Endothelial cell of umbilical vein (primary cell): ENCODE results near the gene SLC38A9. TPM values are rescaled to one million over a fixed set of nuclear protein-coding genes. Genes with fewer than 3 reads are reported as not detected.

Experiments
- BruUV-seq: library from RNA; stranded (reverse); fragments of 400-500 nt; replicated peaks from 2 replicates; lab custom pipeline; 2021; lab: Mats Ljungman, UMichigan
- CTCF ChIA-PET: fragments of 300-600, 350-600 bp; sonication (Branson Sonifier 250); formaldehyde crosslinking; loops from one replicate; lab custom pipeline; 2021; ENCODE audit warnings: antibody characterized with exemption, inconsistent platforms; lab: Charles Lee
- POLR2A ChIA-PET: fragments of 300-600, 350-600 bp; sonication (Branson Sonifier 250); formaldehyde crosslinking; loops from one replicate; lab custom pipeline; 2021; ENCODE audit warnings: antibody characterized with exemption, inconsistent platforms; lab: Charles Lee
- DNase-seq: peaks from one replicate; pipeline ENCODE4 v3.0.0-alpha.2; 2011; ENCODE audit warnings: low read depth, low spot score
- FAIRE-seq: peaks from 2 replicates; lab custom pipeline; 2011; peaks lifted over from hg19 to GRCh38; lab: Jason Lieb, UNC
- H2AFZ ChIP-seq: 2 replicates; pipeline ENCODE4 v1.6.0; 2012; ENCODE audit warnings: low read depth, low read length, control low read depth, inconsistent platforms
- H3K27ac ChIP-seq: 2 replicates; pipeline ENCODE4 v1.5.1; 2011; ENCODE audit warnings: low read depth, mild to moderate bottlenecking, control low read depth, low read length, moderate library complexity; ENCODE audit not compliant: insufficient read depth
- H3K27me3 ChIP-seq, 2 experiments: 2 replicates each; pipeline versions ENCODE4 v1.6.0 to v1.6.1; 2011; ENCODE audit warnings: low read length in 2 of 2, mixed read lengths in 1 of 2; ENCODE audit not compliant: control insufficient read depth in 2 of 2, insufficient read depth in 2 of 2
- H3K36me3 ChIP-seq, 2 experiments: 2 replicates in 1 of 2; 3 replicates in 1 of 2; pipeline ENCODE4 v1.5.1; 2011; ENCODE audit warnings: low read length in 2 of 2, mild to moderate bottlenecking in 1 of 2, moderate library complexity in 1 of 2; ENCODE audit not compliant: control insufficient read depth in 2 of 2, insufficient read depth in 2 of 2; ENCODE audit errors: extremely low read depth in 1 of 2
- H3K4me1 ChIP-seq: 3 replicates; pipeline ENCODE4 v1.5.1; 2011; ENCODE audit warnings: mild to moderate bottlenecking, low read length; ENCODE audit not compliant: control insufficient read depth, insufficient read depth; ENCODE audit errors: extremely low read depth
- H3K4me2 ChIP-seq: 2 replicates; pipeline ENCODE4 v1.6.1; 2011; ENCODE audit warnings: low read length, control low read depth, mixed read lengths; ENCODE audit not compliant: insufficient read depth
- H3K4me3 ChIP-seq, 3 experiments: fragments of 200-600 bp in 1 of 3; sonication (generic), shearing (Covaris generic) in 1 of 3; replicated peaks in 1 of 3; 2 replicates each; pipeline ENCODE4 v1.5.1; 2011 to 2016; ENCODE audit warnings: control low read depth in 3 of 3, low read length in 3 of 3, mild to moderate bottlenecking in 2 of 3, inconsistent platforms in 1 of 3, low read depth in 1 of 3, moderate library complexity in 1 of 3; ENCODE audit not compliant: insufficient read depth in 1 of 3
- H3K79me2 ChIP-seq: 2 replicates; pipeline ENCODE4 v1.6.0; 2012; ENCODE audit warnings: low read length, inconsistent platforms; ENCODE audit not compliant: control insufficient read depth, insufficient read depth
- H3K9ac ChIP-seq: replicated peaks from 2 replicates; pipeline ENCODE3; 2011; ENCODE audit warnings: low read length, control low read depth; ENCODE audit not compliant: insufficient read depth; ENCODE audit errors: extremely low read depth
- H3K9me1 ChIP-seq: replicated peaks from 3 replicates; pipeline ENCODE4 v1.6.0; 2011; ENCODE audit warnings: mild to moderate bottlenecking, low read length; ENCODE audit not compliant: control insufficient read depth, insufficient read depth; ENCODE audit errors: extremely low read depth
- H3K9me3 ChIP-seq: replicated peaks from 2 replicates; pipeline ENCODE4 v1.5.1; 2012; ENCODE audit warnings: low read length, inconsistent platforms; ENCODE audit not compliant: control insufficient read depth, insufficient read depth
- H4K20me1 ChIP-seq: replicated peaks from 2 replicates; pipeline ENCODE3; 2011; ENCODE audit warnings: mild to moderate bottlenecking, low read length; ENCODE audit not compliant: control insufficient read depth, insufficient read depth; ENCODE audit errors: extremely low read depth
- EZH2 ChIP-seq: IDR thresholded peaks from 2 replicates; pipeline ENCODE4 v1.6.1; 2012; ENCODE audit warnings: borderline replicate concordance, low read depth, mild to moderate bottlenecking, moderate library complexity, low read length, inconsistent platforms; ENCODE audit not compliant: severe bottlenecking
- FOS ChIP-seq: IDR thresholded peaks from 2 replicates; pipeline ENCODE4 v1.6.1; 2011; ENCODE audit warnings: mild to moderate bottlenecking, low read length, moderate library complexity, borderline replicate concordance; ENCODE audit not compliant: insufficient read depth
- GATA2 ChIP-seq: IDR thresholded peaks from 2 replicates; pipeline ENCODE4 v1.7.0; 2011; ENCODE audit warnings: low read depth, mild to moderate bottlenecking, moderate library complexity, mixed read lengths, low read length; ENCODE audit not compliant: insufficient read length, insufficient read depth
- JUN ChIP-seq: IDR thresholded peaks from 2 replicates; pipeline ENCODE4 v1.6.1; 2011; ENCODE audit warnings: borderline replicate concordance, low read depth; ENCODE audit not compliant: insufficient read length, insufficient read depth
- MYC ChIP-seq: IDR thresholded peaks from one replicate; pipeline ENCODE4 v1.6.1; 2011; ENCODE audit warnings: mild to moderate bottlenecking, low read depth, low read length
- POLR2A ChIP-seq: IDR thresholded peaks from 2 replicates; pipeline ENCODE4 v1.6.1; 2012; ENCODE audit warnings: low read depth, mild to moderate bottlenecking, control low read depth, low read length
- POLR2AphosphoS5 ChIP-seq: IDR thresholded peaks from 2 replicates; pipeline ENCODE4 v1.6.1; 2012; ENCODE audit warnings: low read depth, mild to moderate bottlenecking, control low read depth, low read length, moderate library complexity; ENCODE audit not compliant: insufficient read depth
- dilution Hi-C: fragments of 300-500 bp; cut with MboI; formaldehyde crosslinking; loops from one replicate; pipeline ENCODE4 v1.15.0; 2019; ENCODE audit warnings: low sequenced_read_pairs; ENCODE audit not compliant: extremely low pct_ligation_motif_present
- intact Hi-C: fragments of 100-400 bp; cut with micrococcal nuclease; formaldehyde crosslinking; loops from one replicate; pipeline ENCODE4 v1.10.0; 2022
- polyA plus RNA-seq, 4 experiments: library from polyadenylated mRNA; depleted of rRNA in 3 of 4; stranded (reverse) in 3 of 4; unstranded in 1 of 4; fragments of >200 nt; gene quantifications; 2 replicates each; pipeline versions ENCODE4 v1.2.1 to v1.2.3, GENCODE V29; 2011 to 2012; ENCODE audit warnings: missing spikeins in 1 of 4
- total RNA-seq: library from RNA; stranded (reverse); gene quantifications from 2 replicates; pipeline ENCODE4 v1.2.3, GENCODE V29; 2021
- TF ChIP-seq, protein P1 (sequence below), 2 donors: IDR thresholded peaks; 1 replicate in 1 of 2; 2 replicates in 1 of 2; pipeline ENCODE4 v1.5.1; 2011; ENCODE audit warnings: low read length in 2 of 2, mild to moderate bottlenecking in 2 of 2, moderate library complexity in 2 of 2, control low read depth in 1 of 2, inconsistent platforms in 1 of 2, low read depth in 1 of 2; ENCODE audit not compliant: insufficient read depth in 1 of 2; ENCODE audit errors: extremely low read depth in 1 of 2
- TF ChIP-seq, protein P2 (sequence below): IDR thresholded peaks from 2 replicates; pipeline ENCODE4 v1.6.1; 2011; ENCODE audit not compliant: insufficient read depth, insufficient read length

Gene SLC38A9
- total and polyA plus RNA-seq, 2 donors (not counting 3 experiments of a cell fraction or from before 2014, with no cell fraction given) = 14.1 to 24.9 TPM

DNA sequence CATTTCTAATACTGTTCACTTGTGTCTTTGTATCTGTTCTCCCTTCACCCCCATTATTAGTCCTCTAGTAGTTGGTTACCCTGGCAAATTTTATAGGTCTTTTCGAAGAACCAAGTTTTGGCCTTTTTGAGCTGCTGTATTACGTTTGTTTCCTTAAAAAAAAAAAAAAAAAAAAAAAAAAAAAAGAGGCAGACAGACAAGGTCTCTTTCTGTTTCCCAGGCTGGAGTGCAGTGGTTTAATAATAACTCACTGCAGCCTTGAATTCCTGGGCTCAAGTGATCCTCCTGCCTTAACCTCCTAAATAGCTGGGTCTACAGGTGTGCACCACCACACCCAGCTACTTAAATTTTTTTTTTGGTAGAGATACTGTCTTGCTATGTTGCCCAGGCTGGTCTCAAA, 46.6 kb upstream of the SLC38A9 start:
- Histone ChIP-seq H4K20me1 (no peaks in the 10 kb centered on the region), H3K79me2 (no peaks in the 10 kb centered on the region), H3K27ac (no peak overlapping the region), H3K9me1 (no peaks in the 10 kb centered on the region), H2AFZ (no peak overlapping the region), H3K27me3 (no peaks in the 10 kb centered on the region), H3K9me3 (no peaks in the 10 kb centered on the region), H3K36me3 (no peaks in the 10 kb centered on the region), H3K9ac (no peak overlapping the region), H3K4me3 (no peak overlapping the region), H3K4me2 (no peak overlapping the region), H3K4me1 (no peaks in the 10 kb centered on the region)
- DNase-seq (no peak), FAIRE-seq (no peak)
- TF ChIP-seq FOS = no peak
- intact Hi-C loops = no loop called here
- dilution Hi-C loops = no loop called here
- POLR2A ChIA-PET = no interaction called here
- CTCF ChIA-PET = interaction anchor here (1.1 to 1.5 kb wide), 4 partner anchors 9 to 153 kb away, joined by 5 to 6 read pairs (median 6); no protein-coding TSS in a partner anchor
- BruUV-seq = no TSS peak

DNA sequence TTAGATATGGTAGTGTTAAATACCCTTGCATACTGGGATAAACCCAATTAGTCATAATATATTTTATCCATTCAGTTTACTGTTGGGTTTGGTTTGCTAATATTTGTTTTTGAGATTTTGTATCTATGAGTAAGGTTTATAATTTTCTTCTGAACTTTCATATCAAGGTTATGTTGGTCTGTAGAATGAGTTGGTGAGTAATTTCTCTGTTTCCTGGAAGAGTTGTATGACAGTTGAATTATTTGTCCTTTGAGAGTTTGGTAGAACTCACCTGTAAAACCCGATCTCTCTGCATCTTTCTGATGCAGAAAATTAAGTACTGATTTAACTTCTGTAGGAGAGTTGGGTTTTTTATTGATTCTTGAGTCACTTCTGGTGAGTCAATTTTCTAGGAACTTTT, 46.1 kb upstream of the SLC38A9 start:
- ChIA-PET CTCF (interaction anchor here (1.4 to 1.5 kb wide), 2 partner anchors 10 to 154 kb away, joined by 5 to 6 read pairs; no protein-coding TSS in a partner anchor), POLR2A (no interaction called here)
- Histone ChIP-seq H3K9me1 (no peaks in the 10 kb centered on the region), H3K79me2 (no peaks in the 10 kb centered on the region), H3K36me3 (no peaks in the 10 kb centered on the region), H4K20me1 (no peaks in the 10 kb centered on the region), H3K4me2 (no peak overlapping the region), H3K9ac (no peak overlapping the region), H3K27ac (no peak overlapping the region), H3K9me3 (no peaks in the 10 kb centered on the region), H2AFZ (no peak overlapping the region), H3K4me1 (no peaks in the 10 kb centered on the region), H3K4me3 (no peak overlapping the region), H3K27me3 (no peaks in the 10 kb centered on the region)
- dilution Hi-C loops (no loop called here), intact Hi-C loops (no loop called here)
- no peak for FAIRE-seq
- TF ChIP-seq EZH2 (no peak), POLR2A (no peak), POLR2AphosphoS5 (no peak), FOS (no peak), JUN (no peak), GATA2 (no peak), MYC (no peak)
- TF ChIP-seq, protein P1, sequence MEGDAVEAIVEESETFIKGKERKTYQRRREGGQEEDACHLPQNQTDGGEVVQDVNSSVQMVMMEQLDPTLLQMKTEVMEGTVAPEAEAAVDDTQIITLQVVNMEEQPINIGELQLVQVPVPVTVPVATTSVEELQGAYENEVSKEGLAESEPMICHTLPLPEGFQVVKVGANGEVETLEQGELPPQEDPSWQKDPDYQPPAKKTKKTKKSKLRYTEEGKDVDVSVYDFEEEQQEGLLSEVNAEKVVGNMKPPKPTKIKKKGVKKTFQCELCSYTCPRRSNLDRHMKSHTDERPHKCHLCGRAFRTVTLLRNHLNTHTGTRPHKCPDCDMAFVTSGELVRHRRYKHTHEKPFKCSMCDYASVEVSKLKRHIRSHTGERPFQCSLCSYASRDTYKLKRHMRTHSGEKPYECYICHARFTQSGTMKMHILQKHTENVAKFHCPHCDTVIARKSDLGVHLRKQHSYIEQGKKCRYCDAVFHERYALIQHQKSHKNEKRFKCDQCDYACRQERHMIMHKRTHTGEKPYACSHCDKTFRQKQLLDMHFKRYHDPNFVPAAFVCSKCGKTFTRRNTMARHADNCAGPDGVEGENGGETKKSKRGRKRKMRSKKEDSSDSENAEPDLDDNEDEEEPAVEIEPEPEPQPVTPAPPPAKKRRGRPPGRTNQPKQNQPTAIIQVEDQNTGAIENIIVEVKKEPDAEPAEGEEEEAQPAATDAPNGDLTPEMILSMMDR (IDR thresholded peaks at IDR 0.05; ENCODE audit: extremely low read depth in 1 of 2, insufficient read depth in 1 of 2, low read depth in 1 of 2, low read length in 2 of 2) = no peak
- TF ChIP-seq, protein P2, sequence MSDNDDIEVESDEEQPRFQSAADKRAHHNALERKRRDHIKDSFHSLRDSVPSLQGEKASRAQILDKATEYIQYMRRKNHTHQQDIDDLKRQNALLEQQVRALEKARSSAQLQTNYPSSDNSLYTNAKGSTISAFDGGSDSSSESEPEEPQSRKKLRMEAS = no peak
- BruUV-seq = no TSS peak
- no peak for DNase-seq
